H1 (cell line): ENCODE results near the gene DIP2C. TPM values are rescaled to one million over a fixed set of nuclear protein-coding genes. Genes with fewer than 3 reads are reported as not detected.

ENCODE experiments used
- CTCF ChIA-PET: fragments of 300-600 bp; sonication (Branson Sonifier 250); formaldehyde crosslinking; loops from one replicate; lab custom pipeline; 2021; ENCODE audit not compliant: partially characterized antibody; lab: Charles Lee
- POLR2A ChIA-PET: fragments of 300-600 bp; sonication (Branson Sonifier 250); formaldehyde crosslinking; loops from one replicate; lab custom pipeline; 2021; ENCODE audit warnings: inconsistent platforms; ENCODE audit not compliant: partially characterized antibody; lab: Charles Lee
- DNase-seq, 2 experiments: peaks; one replicate each; pipeline versions ENCODE4 v3.0.0 to v3.0.0-alpha.2; 2010 to 2022; ENCODE audit warnings: low spot score in 2 of 2, low read depth in 1 of 2, mixed read lengths in 1 of 2
- FAIRE-seq: peaks from 2 replicates; lab custom pipeline; 2011; peaks lifted over from hg19 to GRCh38; lab: Jason Lieb, UNC
- H2AFZ ChIP-seq: 2 replicates; pipeline ENCODE4 v1.8.1; 2012; ENCODE audit warnings: low read length, inconsistent platforms
- H2AK5ac ChIP-seq: 2 replicates; pipeline ENCODE4 v1.6.1; 2013; ENCODE audit warnings: low read depth, low read length
- H2BK120ac ChIP-seq: replicated peaks from 2 replicates; pipeline ENCODE3; 2013; ENCODE audit warnings: low read depth, low read length, inconsistent platforms
- H2BK12ac ChIP-seq: 2 replicates; pipeline ENCODE4 v1.6.1; 2013; ENCODE audit warnings: low read depth, low read length
- H2BK15ac ChIP-seq: 2 replicates; pipeline ENCODE4 v1.6.1; 2013; ENCODE audit warnings: low read length
- H2BK20ac ChIP-seq: 2 replicates; pipeline ENCODE4 v1.6.1; 2013; ENCODE audit warnings: low read length
- H2BK5ac ChIP-seq: 2 replicates; pipeline ENCODE4 v1.6.1; 2013; ENCODE audit warnings: low read depth, low read length
- H3K14ac ChIP-seq: 2 replicates; pipeline ENCODE4 v1.6.1; 2013; ENCODE audit warnings: inconsistent platforms; ENCODE audit not compliant: insufficient read length
- H3K18ac ChIP-seq: 2 replicates; pipeline ENCODE4 v1.6.1; 2013; ENCODE audit warnings: low read length; ENCODE audit errors: extremely low read depth
- H3K23ac ChIP-seq: 2 replicates; pipeline ENCODE4 v1.6.1; 2013; ENCODE audit warnings: inconsistent platforms; ENCODE audit not compliant: insufficient read length
- H3K23me2 ChIP-seq: 2 replicates; pipeline ENCODE4 v1.6.1; 2013; ENCODE audit warnings: low read depth, low read length
- H3K27ac ChIP-seq: 2 replicates; pipeline ENCODE4 v1.6.1; 2011; ENCODE audit warnings: low read depth, low read length, inconsistent platforms
- H3K27me3 ChIP-seq, 4 experiments: replicated peaks in 1 of 4; 1 replicate in 1 of 4; 2 replicates in 3 of 4; pipeline versions ENCODE4 v1.6.1 to v1.8.1; 2011 to 2013; ENCODE audit warnings: low read length in 3 of 4, mild to moderate bottlenecking in 3 of 4, inconsistent platforms in 2 of 4, mixed read lengths in 2 of 4, moderate library complexity in 1 of 4; ENCODE audit not compliant: control insufficient read depth in 3 of 4, insufficient read depth in 3 of 4; ENCODE audit errors: extremely low read depth in 1 of 4
- H3K36me3 ChIP-seq, 4 experiments: 2 replicates each; pipeline versions ENCODE4 v1.6.1 to v1.8.1; 2011 to 2013; ENCODE audit warnings: mild to moderate bottlenecking in 4 of 4, low read length in 3 of 4, moderate library complexity in 2 of 4, control low read depth in 1 of 4, inconsistent platforms in 1 of 4; ENCODE audit not compliant: insufficient read depth in 4 of 4, control insufficient read depth in 2 of 4
- H3K4ac ChIP-seq: replicated peaks from 2 replicates; pipeline ENCODE3; 2013; ENCODE audit warnings: low read length, low read depth, mixed read lengths, inconsistent platforms; ENCODE audit not compliant: insufficient read length
- H3K4me1 ChIP-seq, 4 experiments: replicated peaks in 1 of 4; 1 replicate in 1 of 4; 2 replicates in 3 of 4; pipeline versions ENCODE4 v1.6.1 to v1.8.1; 2011 to 2013; ENCODE audit warnings: low read length in 3 of 4, inconsistent platforms in 2 of 4, mixed read lengths in 1 of 4; ENCODE audit not compliant: insufficient read depth in 4 of 4, control insufficient read depth in 3 of 4
- H3K4me2 ChIP-seq, 2 experiments: 2 replicates each; pipeline versions ENCODE4 v1.6.1 to v1.8.1; 2011 to 2013; ENCODE audit warnings: low read depth in 2 of 2, low read length in 2 of 2, control low read depth in 1 of 2, inconsistent platforms in 1 of 2, mild to moderate bottlenecking in 1 of 2; ENCODE audit not compliant: insufficient read depth in 1 of 2
- H3K4me3 ChIP-seq, 4 experiments: fragments of 200-600, 300-600 bp in 1 of 4; sonication (generic), shearing (Covaris generic), sonication (Bioruptor Twin) in 1 of 4; 2 replicates each; pipeline versions ENCODE4 v1.5.1 to v1.8.1; 2011 to 2016; ENCODE audit warnings: low read length in 4 of 4, low read depth in 3 of 4, control low read depth in 2 of 4, inconsistent platforms in 2 of 4, mild to moderate bottlenecking in 2 of 4, mixed read lengths in 1 of 4, moderate library complexity in 1 of 4; ENCODE audit not compliant: insufficient read depth in 2 of 4; ENCODE audit errors: extremely low read depth in 1 of 4
- H3K56ac ChIP-seq: replicated peaks from 2 replicates; pipeline ENCODE3; 2013; ENCODE audit warnings: low read depth, mild to moderate bottlenecking, mixed read lengths, low read length, inconsistent platforms; ENCODE audit not compliant: insufficient read length
- H3K79me1 ChIP-seq: 2 replicates; pipeline ENCODE4 v1.6.1; 2013; ENCODE audit warnings: low read depth, low read length, control low read depth
- H3K79me2 ChIP-seq, 2 experiments: 2 replicates each; pipeline versions ENCODE4 v1.6.1 to v1.8.1; 2012 to 2013; ENCODE audit warnings: low read length in 2 of 2, mild to moderate bottlenecking in 2 of 2, inconsistent platforms in 1 of 2; ENCODE audit not compliant: insufficient read depth in 2 of 2, control insufficient read depth in 1 of 2
- H3K9ac ChIP-seq, 4 experiments: replicated peaks in 1 of 4; 1 replicate in 1 of 4; 2 replicates in 3 of 4; pipeline versions ENCODE4 v1.6.1 to v1.8.1; 2011 to 2013; ENCODE audit warnings: low read depth in 3 of 4, low read length in 3 of 4, control low read depth in 2 of 4, mild to moderate bottlenecking in 2 of 4, moderate library complexity in 2 of 4, inconsistent platforms in 1 of 4; ENCODE audit errors: extremely low read depth in 1 of 4
- H3K9me3 ChIP-seq, 2 experiments: 2 replicates each; pipeline versions ENCODE4 v1.6.1 to v1.8.1; 2012 to 2013; ENCODE audit warnings: mild to moderate bottlenecking in 2 of 2, moderate library complexity in 2 of 2, control low read depth in 1 of 2, inconsistent platforms in 1 of 2, low read depth in 1 of 2, low read length in 1 of 2, mixed read lengths in 1 of 2; ENCODE audit not compliant: insufficient read depth in 2 of 2
- H4K20me1 ChIP-seq, 2 experiments: replicated peaks in 1 of 2; 2 replicates each; pipeline versions ENCODE3 to v1.8.1; 2011 to 2013; ENCODE audit warnings: inconsistent platforms in 2 of 2, low read length in 2 of 2, mild to moderate bottlenecking in 1 of 2; ENCODE audit not compliant: insufficient read depth in 2 of 2, control insufficient read depth in 1 of 2
- H4K5ac ChIP-seq: 2 replicates; pipeline ENCODE4 v1.6.1; 2013; ENCODE audit warnings: low read length, low read depth, mixed read lengths, inconsistent platforms; ENCODE audit not compliant: insufficient read length
- H4K8ac ChIP-seq: 2 replicates; pipeline ENCODE4 v1.8.0; 2013; ENCODE audit warnings: mild to moderate bottlenecking, moderate library complexity, low read length, inconsistent platforms; ENCODE audit not compliant: insufficient read depth; ENCODE audit errors: extremely low read depth
- H4K91ac ChIP-seq: replicated peaks from 2 replicates; pipeline ENCODE3; 2013; ENCODE audit warnings: low read length, mixed read lengths, inconsistent platforms; ENCODE audit not compliant: insufficient read length
- CREB1 ChIP-seq: IDR thresholded peaks from 2 replicates; pipeline ENCODE4 v1.6.1; 2012; ENCODE audit warnings: inconsistent platforms
- CTBP2 ChIP-seq: IDR thresholded peaks from 2 replicates; pipeline ENCODE4 v1.7.0; 2011; ENCODE audit warnings: borderline replicate concordance, mild to moderate bottlenecking, moderate library complexity, mixed read lengths, low read length; ENCODE audit not compliant: insufficient read depth, insufficient read length
- EP300 ChIP-seq, 2 experiments: IDR thresholded peaks; 1 replicate in 1 of 2; 2 replicates in 1 of 2; pipeline ENCODE4 v1.6.1; 2011 to 2012; ENCODE audit warnings: low read depth in 2 of 2, low read length in 2 of 2, mild to moderate bottlenecking in 2 of 2, borderline replicate concordance in 1 of 2, inconsistent platforms in 1 of 2, moderate library complexity in 1 of 2
- JUN ChIP-seq: IDR thresholded peaks from 2 replicates; pipeline ENCODE4 v1.6.1; 2011; ENCODE audit warnings: low read depth, mild to moderate bottlenecking, improper control_type of control experiment, low read length
- KDM5A ChIP-seq: fragments of 200-600 bp; IDR thresholded peaks from 2 replicates; pipeline ENCODE4 v1.7.1; 2012; ENCODE audit warnings: mild to moderate bottlenecking, low read length, inconsistent platforms, mixed read lengths
- MAFK ChIP-seq: IDR thresholded peaks from 2 replicates; pipeline ENCODE4 v1.6.1; 2012; ENCODE audit warnings: low read depth, mild to moderate bottlenecking, improper control_type of control experiment, low read length
- PHF8 ChIP-seq: fragments of 200-600 bp; sonication (generic); conservative IDR thresholded peaks from 2 replicates; pipeline ENCODE4 v1.7.1; 2012; ENCODE audit warnings: low read depth, mild to moderate bottlenecking, inconsistent platforms, low read length, moderate library complexity
- POLR2A ChIP-seq, 2 experiments: IDR thresholded peaks; 1 replicate in 1 of 2; 2 replicates in 1 of 2; pipeline ENCODE4 v1.6.1; 2011; ENCODE audit warnings: low read depth in 2 of 2, low read length in 2 of 2, mild to moderate bottlenecking in 2 of 2; ENCODE audit errors: control extremely low read depth in 1 of 2
- POLR2AphosphoS5 ChIP-seq: IDR thresholded peaks from 2 replicates; pipeline ENCODE4 v1.6.1; 2011; ENCODE audit warnings: low read depth, low read length
- RBBP5 ChIP-seq: IDR thresholded peaks from 2 replicates; pipeline ENCODE4 v1.7.1; 2012; ENCODE audit warnings: low read depth, mild to moderate bottlenecking, inconsistent platforms, low read length, moderate library complexity, borderline replicate concordance
- SAP30 ChIP-seq: fragments of 300-600 bp; sonication (generic); IDR thresholded peaks from 2 replicates; pipeline ENCODE4 v1.7.1; 2012; ENCODE audit warnings: low read length, moderate library complexity, mild to moderate bottlenecking, inconsistent platforms; ENCODE audit not compliant: insufficient read depth, insufficient replicate concordance
- SP2 ChIP-seq: IDR thresholded peaks from 2 replicates; pipeline ENCODE4 v1.6.1; 2012; ENCODE audit warnings: mild to moderate bottlenecking, low read length, inconsistent platforms
- SRF ChIP-seq: IDR thresholded peaks from 2 replicates; pipeline ENCODE4 v1.6.1; 2011; ENCODE audit warnings: mild to moderate bottlenecking, low read depth, low read length, moderate library complexity
- TBP ChIP-seq: IDR thresholded peaks from 2 replicates; pipeline ENCODE4 v1.6.1; 2011; ENCODE audit warnings: low read depth, low read length, improper control_type of control experiment
- whole genome bisulfite sequencing, 2 experiments: shearing (Covaris generic) in 1 of 2; methylation state at CpG; one replicate each; pipeline versions ENCODE4 v1.1.6 to v1.1.7; 2013 to 2015; ENCODE audit warnings: low lambda C conversion rate in 2 of 2, mixed read lengths in 2 of 2, inconsistent platforms in 1 of 2, low coverage in 1 of 2, missing lambda C conversion rate in 1 of 2; ENCODE audit not compliant: insufficient replicate concordance in 2 of 2, insufficient coverage in 1 of 2, insufficient read length in 1 of 2; ENCODE audit errors: extremely low coverage in 1 of 2, missing lambda C conversion rate in 1 of 2; 5-methylcytosine and 5-hydroxymethylcytosine counted together
- polyA plus RNA-seq, 7 experiments: library from polyadenylated mRNA; depleted of rRNA in 3 of 7; stranded (reverse) in 5 of 7; unstranded in 2 of 7; fragments of >200 nt in 5 of 7; fragments of 200-250 nt in 2 of 7; gene quantifications; 1 replicate in 5 of 7; 2 replicates in 1 of 7; 4 replicates in 1 of 7; pipeline versions ENCODE4 v1.2.1 to v1.2.3, GENCODE V29; 2011 to 2013; ENCODE audit warnings: missing spikeins in 2 of 7, mixed read lengths in 2 of 7
- total RNA-seq: library from RNA; stranded (reverse); fragmentation: NEBNext Ultra II Directional; extraction: Animal tissue kit (Norgen Biotek cat#: 25700); gene quantifications from 2 replicates; pipeline ENCODE4 v1.2.1, GENCODE V29; 2021

The DIP2C gene
- total and polyA plus RNA-seq, 2 of the 8 experiments (the other 6 are each of a cell fraction or from before 2014, with no cell fraction given), result 3.8 to 9.3 TPM

GRCh38 chr10:356452-356851, 333.0 kb downstream of the DIP2C start:
- H2AFZ ChIP-seq, result no peak overlapping the region
- no peak overlapping the region for H2BK120ac ChIP-seq
- H3K27me3 ChIP-seq, result no peaks in the 10 kb centered on the region
- no peak overlapping the region for H2BK15ac ChIP-seq
- no peak overlapping the region for H3K9ac ChIP-seq
- POLR2A ChIA-PET, result no interaction called here
- no peaks in the 10 kb centered on the region for H3K79me1 ChIP-seq
- H3K79me2 ChIP-seq, result no peaks in the 10 kb centered on the region
- no peaks in the 10 kb centered on the region; a peak in 2 of 8 replicates for H3K36me3 ChIP-seq
- H3K23ac ChIP-seq, result no peak overlapping the region
- no peak overlapping the region for H3K18ac ChIP-seq
- H2BK5ac ChIP-seq, result no peak overlapping the region
- no peaks in the 10 kb centered on the region for H4K20me1 ChIP-seq
- no peaks in the 10 kb centered on the region for H3K9me3 ChIP-seq
- no peak for DNase-seq
- H2BK20ac ChIP-seq, result no peak overlapping the region
- H4K91ac ChIP-seq, result no peak overlapping the region
- no peaks in the 10 kb centered on the region for H3K23me2 ChIP-seq
- no peaks in the 10 kb centered on the region; a peak in 1 of 7 replicates for H3K4me1 ChIP-seq
- FAIRE-seq, result no peak
- H3K27ac ChIP-seq, result no peak overlapping the region
- no peak overlapping the region for H3K14ac ChIP-seq
- H3K56ac ChIP-seq, result no peak overlapping the region
- CTCF ChIA-PET, result interaction anchor here (0.9 kb wide), 1 partner anchor 36 kb away, joined by 3 read pairs; no protein-coding TSS in a partner anchor
- 83% methylated on average over 8 of the region's 8 CpGs; no CpG with 5 or more reads in 1 of the 2 experiments for WGBS, 2 experiments
- no peak overlapping the region for H3K4ac ChIP-seq
- no peak overlapping the region for H3K4me3 ChIP-seq
- TF ChIP-seq POLR2A (IDR thresholded peaks at IDR 0.05; ENCODE audit: control extremely low read depth in 1 of 2, low read depth in 2 of 2, low read length in 2 of 2) (no peak), MAFK (no peak), POLR2AphosphoS5 (no peak), CREB1 (no peak), SAP30 (no peak), KDM5A (no peak), EP300 (IDR thresholded peaks at IDR 0.05; ENCODE audit: borderline replicate concordance in 1 of 2, low read depth in 2 of 2, low read length in 2 of 2) (no peak), CTBP2 (no peak), TBP (no peak), RBBP5 (no peak), PHF8 (no peak), SP2 (no peak), JUN (no peak), SRF (no peak)
- TF ChIP-seq, all 59 proteins: peak for 0
- no peak overlapping the region for H4K5ac ChIP-seq
- no peak overlapping the region for H3K4me2 ChIP-seq
- no peak overlapping the region for H2AK5ac ChIP-seq
- no peak overlapping the region for H2BK12ac ChIP-seq
- no peak overlapping the region for H4K8ac ChIP-seq
